Neural cell (in vitro differentiated cells): Measurements from ENCODE around the gene UNC5C.

Source experiments
- EZH2 ChIP-seq: fragments of 200-600, 300-800 bp; shearing (Covaris generic), sonication (generic); IDR thresholded peaks from 2 replicates; pipeline ENCODE4 v1.6.1; 2014; ENCODE audit warnings: antibody characterized with exemption, low read length, borderline replicate concordance, mild to moderate bottlenecking; ENCODE audit not compliant: insufficient read depth, poor library complexity, severe bottlenecking
- MXI1 ChIP-seq: fragments of 450-650 bp; conservative IDR thresholded peaks from 2 replicates; pipeline ENCODE4 v1.6.1; 2014; ENCODE audit warnings: antibody characterized with exemption, mild to moderate bottlenecking; ENCODE audit not compliant: poor library complexity, severe bottlenecking
- POLR2AphosphoS5 ChIP-seq: IDR thresholded peaks from 2 replicates; pipeline ENCODE4 v1.6.1; 2012
- RAD21 ChIP-seq: fragments of 450-650 bp; conservative IDR thresholded peaks from 2 replicates; pipeline ENCODE4 v1.6.1; 2014; ENCODE audit warnings: antibody characterized with exemption, mild to moderate bottlenecking, moderate library complexity
- REST ChIP-seq: IDR thresholded peaks from 2 replicates; pipeline ENCODE4 v1.6.1; 2012; ENCODE audit warnings: borderline replicate concordance
- TAF1 ChIP-seq: IDR thresholded peaks from 2 replicates; pipeline ENCODE4 v1.6.1; 2012; ENCODE audit warnings: low read depth
- TF ChIP-seq, protein P1 (sequence below): fragments of 450-650 bp; IDR thresholded peaks from 2 replicates; pipeline ENCODE4 v1.5.1; 2014; ENCODE audit warnings: antibody characterized with exemption, mild to moderate bottlenecking, moderate library complexity; ENCODE audit not compliant: poor library complexity, severe bottlenecking

DNA sequence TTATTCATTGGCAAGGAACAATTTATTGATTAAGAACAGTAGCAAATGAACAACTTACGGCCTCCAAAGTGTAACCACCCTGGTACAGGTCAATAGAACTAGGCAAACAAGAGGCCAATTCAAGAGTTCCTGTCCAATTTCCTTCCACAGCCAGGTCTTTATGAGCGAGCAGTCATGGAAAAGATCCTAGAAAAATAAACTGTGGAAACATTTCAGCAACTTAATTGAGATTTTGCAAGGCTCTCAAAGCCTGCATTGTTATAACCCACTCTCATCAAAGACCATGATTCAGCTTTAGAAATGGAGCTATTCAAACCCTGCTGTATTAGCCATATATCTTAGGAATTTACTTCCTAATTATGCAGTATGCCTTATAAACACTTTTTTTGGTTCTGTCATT lies 43.6 kb downstream of the UNC5C start:
- TF ChIP-seq MXI1: no peak
- TF ChIP-seq, protein P1, sequence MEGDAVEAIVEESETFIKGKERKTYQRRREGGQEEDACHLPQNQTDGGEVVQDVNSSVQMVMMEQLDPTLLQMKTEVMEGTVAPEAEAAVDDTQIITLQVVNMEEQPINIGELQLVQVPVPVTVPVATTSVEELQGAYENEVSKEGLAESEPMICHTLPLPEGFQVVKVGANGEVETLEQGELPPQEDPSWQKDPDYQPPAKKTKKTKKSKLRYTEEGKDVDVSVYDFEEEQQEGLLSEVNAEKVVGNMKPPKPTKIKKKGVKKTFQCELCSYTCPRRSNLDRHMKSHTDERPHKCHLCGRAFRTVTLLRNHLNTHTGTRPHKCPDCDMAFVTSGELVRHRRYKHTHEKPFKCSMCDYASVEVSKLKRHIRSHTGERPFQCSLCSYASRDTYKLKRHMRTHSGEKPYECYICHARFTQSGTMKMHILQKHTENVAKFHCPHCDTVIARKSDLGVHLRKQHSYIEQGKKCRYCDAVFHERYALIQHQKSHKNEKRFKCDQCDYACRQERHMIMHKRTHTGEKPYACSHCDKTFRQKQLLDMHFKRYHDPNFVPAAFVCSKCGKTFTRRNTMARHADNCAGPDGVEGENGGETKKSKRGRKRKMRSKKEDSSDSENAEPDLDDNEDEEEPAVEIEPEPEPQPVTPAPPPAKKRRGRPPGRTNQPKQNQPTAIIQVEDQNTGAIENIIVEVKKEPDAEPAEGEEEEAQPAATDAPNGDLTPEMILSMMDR: no peak
- no peak for TF ChIP-seq EZH2
- TF ChIP-seq POLR2AphosphoS5: no peak
- no peak for TF ChIP-seq TAF1
- TF ChIP-seq RAD21: no peak
- no peak for TF ChIP-seq REST
